Transverse colon (tissue), 4 donors: ENCODE measurements around the gene PEDS1.

ENCODE experiments used
- CTCF ChIP-seq, 5 experiments: fragments of 200-600 bp in 3 of 5; fragments of 450-650 bp in 2 of 5; sonication (generic) in 3 of 5; IDR thresholded peaks; 1 replicate in 2 of 5; 2 replicates in 3 of 5; pipeline ENCODE4 v1.5.1; 2016 to 2017; ENCODE audit warnings: antibody characterized with exemption in 5 of 5, inconsistent platforms in 3 of 5, mild to moderate bottlenecking in 2 of 5, moderate library complexity in 1 of 5
- POLR2A ChIP-seq: fragments of 450-650 bp; IDR thresholded peaks from one replicate; pipeline ENCODE4 v1.6.1; 2016; ENCODE audit warnings: antibody characterized with exemption, mild to moderate bottlenecking, moderate library complexity
- POLR2AphosphoS5 ChIP-seq, 3 donors: sonication (generic); formaldehyde crosslinking; IDR thresholded peaks; one replicate each; pipeline ENCODE4 v1.6.1; 2016; ENCODE audit warnings: antibody characterized with exemption in 3 of 3

DNA sequence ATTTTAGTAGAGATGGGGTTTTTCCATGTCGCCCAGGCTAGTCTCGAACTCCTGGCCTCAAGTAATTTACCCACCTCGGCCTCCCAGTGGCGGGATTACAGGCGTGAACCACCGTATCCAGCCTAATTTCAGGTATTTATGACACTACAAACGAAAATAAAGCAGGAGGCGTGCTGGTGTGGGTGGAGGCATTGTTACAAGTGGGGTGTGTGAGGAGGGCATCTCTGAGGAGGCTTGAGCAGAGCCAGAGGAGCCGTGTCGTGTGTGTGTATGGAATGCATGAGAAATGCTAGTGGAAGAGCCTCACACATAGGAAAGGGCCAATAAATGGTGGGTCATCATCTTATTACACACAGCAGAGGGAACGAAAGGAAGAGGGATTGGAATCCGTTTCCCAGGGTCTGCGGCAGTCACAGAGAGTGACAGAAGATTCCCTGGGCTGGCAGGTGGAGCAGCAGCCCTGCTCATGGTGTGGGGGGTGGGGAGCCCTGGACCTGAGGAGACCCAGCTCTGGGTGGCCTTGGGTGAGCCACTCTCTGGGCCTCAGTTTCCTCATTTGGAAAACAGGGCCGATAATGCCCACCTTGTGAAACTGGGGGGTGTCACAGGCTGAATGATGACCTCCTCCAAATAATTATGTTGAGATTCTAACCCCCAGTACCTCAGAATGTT, 17.2 kb upstream of the PEDS1 start:
- no peak for TF ChIP-seq POLR2AphosphoS5 (IDR thresholded peaks at IDR 0.05)
- TF ChIP-seq CTCF (IDR thresholded peaks at IDR 0.05), result no peak
- TF ChIP-seq POLR2A, result no peak
